ENCODE measurements around the gene UCKL1. TPM values are rescaled to one million over a fixed set of nuclear protein-coding genes. Genes with fewer than 3 reads are reported as not detected.
"Not testable (repeated sequence)": the region's sequence is repeated elsewhere in the genome, so short reads cannot be mapped to it uniquely, and the experiment has no call there.

UCKL1 gene
- total RNA-seq, 4 donors from 2014 or later, result 32.3 to 80.1 (median 52.5) TPM

DNA sequence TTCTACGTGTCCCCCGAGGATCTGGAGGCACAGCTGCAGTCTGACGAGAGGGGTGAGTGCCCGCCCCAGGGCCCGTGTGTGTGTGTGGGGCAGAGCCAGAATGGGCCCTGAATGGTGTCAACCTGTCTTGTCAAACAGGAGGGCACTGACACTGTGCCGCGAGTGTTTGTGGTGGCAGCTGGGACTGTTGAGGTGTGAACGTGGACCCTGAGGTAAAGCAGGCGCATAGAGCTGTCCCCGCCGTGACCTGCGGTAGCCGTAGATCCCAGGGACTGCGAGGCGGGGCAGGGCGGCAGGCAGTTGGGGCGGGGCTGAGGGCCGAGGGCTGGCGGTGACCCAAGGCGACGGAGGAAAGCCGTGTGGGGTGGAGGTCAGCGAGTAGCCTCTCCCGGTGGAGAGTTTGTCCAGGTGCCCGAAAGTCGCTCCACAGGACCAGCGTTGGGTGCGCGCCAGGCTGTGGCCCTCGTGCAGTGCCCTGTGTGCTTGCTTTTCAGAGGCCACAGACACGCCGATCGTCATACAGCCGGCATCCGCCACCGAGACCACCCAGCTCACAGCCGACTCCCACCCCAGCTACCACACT, 25.2 kb downstream of the UCKL1 start:
- no peaks in the 10 kb centered on the region for H3K9me3 ChIP-seq
- DNase-seq (ENCODE audit: low spot score in 2 of 2), result no peak
- 91% methylated on average over 35 of the region's 37 CpGs for WGBS
- no peak overlapping the region for H3K4me3 ChIP-seq
- H3K27ac ChIP-seq, result no peak overlapping the region
- no peaks in the 10 kb centered on the region for H3K4me1 ChIP-seq
- no peaks in the 10 kb centered on the region for H3K27me3 ChIP-seq
- H3K36me3 ChIP-seq, result peaks cover 87% of the 10 kb centered on the region
- no peak for TF ChIP-seq POLR2A (IDR thresholded peaks at IDR 0.05)
- TF ChIP-seq, protein P1, sequence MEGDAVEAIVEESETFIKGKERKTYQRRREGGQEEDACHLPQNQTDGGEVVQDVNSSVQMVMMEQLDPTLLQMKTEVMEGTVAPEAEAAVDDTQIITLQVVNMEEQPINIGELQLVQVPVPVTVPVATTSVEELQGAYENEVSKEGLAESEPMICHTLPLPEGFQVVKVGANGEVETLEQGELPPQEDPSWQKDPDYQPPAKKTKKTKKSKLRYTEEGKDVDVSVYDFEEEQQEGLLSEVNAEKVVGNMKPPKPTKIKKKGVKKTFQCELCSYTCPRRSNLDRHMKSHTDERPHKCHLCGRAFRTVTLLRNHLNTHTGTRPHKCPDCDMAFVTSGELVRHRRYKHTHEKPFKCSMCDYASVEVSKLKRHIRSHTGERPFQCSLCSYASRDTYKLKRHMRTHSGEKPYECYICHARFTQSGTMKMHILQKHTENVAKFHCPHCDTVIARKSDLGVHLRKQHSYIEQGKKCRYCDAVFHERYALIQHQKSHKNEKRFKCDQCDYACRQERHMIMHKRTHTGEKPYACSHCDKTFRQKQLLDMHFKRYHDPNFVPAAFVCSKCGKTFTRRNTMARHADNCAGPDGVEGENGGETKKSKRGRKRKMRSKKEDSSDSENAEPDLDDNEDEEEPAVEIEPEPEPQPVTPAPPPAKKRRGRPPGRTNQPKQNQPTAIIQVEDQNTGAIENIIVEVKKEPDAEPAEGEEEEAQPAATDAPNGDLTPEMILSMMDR (IDR thresholded peaks at IDR 0.05), result no peak
- TF ChIP-seq EP300 (IDR thresholded peaks at IDR 0.05), result no peak
- no peak for TF ChIP-seq POLR2AphosphoS5 (IDR thresholded peaks at IDR 0.05)

- peaks cover 71% of the 10 kb centered on the region for H3K36me3 ChIP-seq
- not testable (repeated sequence) for H3K4me3 ChIP-seq; H3K27me3 ChIP-seq; H3K9me3 ChIP-seq; DNase-seq (ENCODE audit: low spot score in 2 of 2); H3K4me1 ChIP-seq; H3K27ac ChIP-seq
- 94% methylated on average over 28 of the region's 31 CpGs for WGBS
Observed at GRCh38 chr20:63929473-63929883, 26.7 kb downstream of the UCKL1 start.

DNA sequence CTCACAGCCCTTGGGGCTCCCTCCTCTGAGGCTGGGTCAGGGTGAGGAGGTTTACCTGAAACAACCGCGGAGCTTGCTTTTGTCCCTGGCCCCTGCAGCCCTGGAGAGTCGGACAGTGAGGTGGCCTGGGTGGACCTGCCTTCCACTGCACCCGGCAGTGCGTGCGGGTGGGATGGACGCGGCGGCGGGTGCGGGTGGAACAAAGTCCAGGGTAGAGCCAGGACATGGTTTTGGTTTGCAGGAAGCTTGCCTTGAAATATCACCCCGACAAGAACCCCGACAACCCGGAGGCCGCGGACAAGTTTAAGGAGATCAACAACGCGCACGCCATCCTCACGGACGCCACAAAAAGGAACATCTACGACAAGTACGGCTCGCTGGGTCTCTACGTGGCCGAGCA, 27.1 kb downstream of the UCKL1 start:
- Histone ChIP-seq H3K4me1 (no peaks in the 10 kb centered on the region), H3K27ac (no peak overlapping the region), H3K36me3 (peaks cover 69% of the 10 kb centered on the region), H3K27me3 (no peaks in the 10 kb centered on the region), H3K4me3 (no peak overlapping the region), H3K9me3 (no peaks in the 10 kb centered on the region)
- DNase-seq (ENCODE audit: low spot score in 2 of 2), result no peak
- WGBS, result 96% methylated on average over 24 of the region's 26 CpGs
- TF ChIP-seq EP300 (IDR thresholded peaks at IDR 0.05) (no peak), POLR2AphosphoS5 (IDR thresholded peaks at IDR 0.05) (no peak), POLR2A (IDR thresholded peaks at IDR 0.05) (no peak)
- TF ChIP-seq, protein P1 (IDR thresholded peaks at IDR 0.05), result no peak

GRCh38 chr20:63926298-63926697, 29.9 kb downstream of the UCKL1 start:
- no peaks in the 10 kb centered on the region for H3K27me3 ChIP-seq
- no peaks in the 10 kb centered on the region for H3K9me3 ChIP-seq
- 75% methylated on average over 8 of the region's 8 CpGs for WGBS
- no peak for DNase-seq (ENCODE audit: low spot score in 2 of 2)
- no peak overlapping the region for H3K27ac ChIP-seq
- TF ChIP-seq, protein P1 (IDR thresholded peaks at IDR 0.05), result no peak
- TF ChIP-seq EP300 (IDR thresholded peaks at IDR 0.05), result no peak
- TF ChIP-seq POLR2AphosphoS5 (IDR thresholded peaks at IDR 0.05), result no peak
- TF ChIP-seq POLR2A (IDR thresholded peaks at IDR 0.05), result no peak
- H3K4me3 ChIP-seq, result no peak overlapping the region
- H3K4me1 ChIP-seq, result no peaks in the 10 kb centered on the region
- H3K36me3 ChIP-seq, result peaks cover 50% of the 10 kb centered on the region

- TF ChIP-seq, protein P1 (IDR thresholded peaks at IDR 0.05), result no peak
- TF ChIP-seq POLR2A (IDR thresholded peaks at IDR 0.05) (no peak), POLR2AphosphoS5 (IDR thresholded peaks at IDR 0.05) (no peak), EP300 (IDR thresholded peaks at IDR 0.05) (no peak)
- Histone ChIP-seq H3K4me3 (no peak overlapping the region), H3K9me3 (no peaks in the 10 kb centered on the region), H3K27me3 (no peaks in the 10 kb centered on the region), H3K4me1 (no peaks in the 10 kb centered on the region), H3K27ac (no peak overlapping the region), H3K36me3 (peaks cover 36% of the 10 kb centered on the region)
- WGBS, result 69% methylated on average over 9 of the region's 9 CpGs
- DNase-seq (ENCODE audit: low spot score in 2 of 2), result no peak
Observed at GRCh38 chr20:63924241-63924640, 32.0 kb downstream of the UCKL1 start.

GRCh38 chr20:63923651-63924050, 32.6 kb downstream of the UCKL1 start:
- Histone ChIP-seq H3K27ac (no peak overlapping the region), H3K4me3 (no peak overlapping the region), H3K9me3 (no peaks in the 10 kb centered on the region), H3K4me1 (no peaks in the 10 kb centered on the region), H3K36me3 (peaks cover 30% of the 10 kb centered on the region), H3K27me3 (no peaks in the 10 kb centered on the region)
- TF ChIP-seq POLR2A (IDR thresholded peaks at IDR 0.05) (no peak), POLR2AphosphoS5 (IDR thresholded peaks at IDR 0.05) (no peak), EP300 (IDR thresholded peaks at IDR 0.05) (no peak)
- TF ChIP-seq, protein P1 (IDR thresholded peaks at IDR 0.05), result no peak
- WGBS, result 73% methylated on average over 8 of the region's 8 CpGs
- DNase-seq (ENCODE audit: low spot score in 2 of 2), result no peak
